GM19455 (cell line): ENCODE results near the gene MRPS35.

ENCODE experiments used
- ATAC-seq: cut with Tn5 transposase; IDR thresholded peaks from one replicate; pipeline ENCODE4 v1.9.1; 2021; ENCODE audit not compliant: unreplicated experiment

The MRPS35 gene

GRCh38 chr12:27771481-27772327 is 61.1 kb downstream of the MRPS35 start:
- no peak for ATAC-seq

GRCh38 chr12:27772328-27773049 is 61.9 kb downstream of the MRPS35 start:
- ATAC-seq = no peak

- ATAC-seq = no peak
Measured at GRCh38 chr12:27777141-27777540, 66.5 kb downstream of the MRPS35 start.

GRCh38 chr12:27778206-27778605 is 67.6 kb downstream of the MRPS35 start:
- ATAC-seq = no peak

- peak; percentile 62 for ATAC-seq
Measured at GRCh38 chr12:27779416-27779919, 68.8 kb downstream of the MRPS35 start.

GRCh38 chr12:27779920-27780611 is 69.4 kb downstream of the MRPS35 start, which contains the start of the genes KLHL42 and MANSC4:
TSS of gene KLHL42 (plus strand) at chr12:27780233. CDS start at chr12:27780331, 98 bp downstream.
TSS of gene MANSC4 (minus strand) at chr12:27780236. CDS start at chr12:27771276, 8,960 bp downstream.
- peak; percentile 79 for ATAC-seq

GRCh38 chr12:27780612-27781408 is 70.2 kb downstream of the MRPS35 start:
- ATAC-seq = peak; percentile 30

- ATAC-seq = no peak
Measured at GRCh38 chr12:27781680-27782079, 71.0 kb downstream of the MRPS35 start.

GRCh38 chr12:27782481-27782880 is 71.8 kb downstream of the MRPS35 start:
- ATAC-seq = no peak

GRCh38 chr12:27785882-27786570 is 75.4 kb downstream of the MRPS35 start:
- ATAC-seq = no peak

- no peak for ATAC-seq
Measured at GRCh38 chr12:27787559-27787958, 76.9 kb downstream of the MRPS35 start.

GRCh38 chr12:27790179-27790578 is 79.5 kb downstream of the MRPS35 start:
- no peak for ATAC-seq

GRCh38 chr12:27794818-27795584 is 84.4 kb downstream of the MRPS35 start:
- no peak for ATAC-seq

GRCh38 chr12:27796128-27796527 is 85.5 kb downstream of the MRPS35 start:
- no peak for ATAC-seq

- no peak for ATAC-seq
Measured at GRCh38 chr12:27797301-27798025, 86.8 kb downstream of the MRPS35 start.

- no peak for ATAC-seq
Measured at GRCh38 chr12:27800819-27801218, 90.2 kb downstream of the MRPS35 start.

GRCh38 chr12:27801630-27802029 is 91.0 kb downstream of the MRPS35 start:
- ATAC-seq = no peak

- no peak for ATAC-seq
Measured at GRCh38 chr12:27802511-27802910, 91.9 kb downstream of the MRPS35 start.
